Measurements from ENCODE around the gene SYTL3.

SYTL3 gene

DNA sequence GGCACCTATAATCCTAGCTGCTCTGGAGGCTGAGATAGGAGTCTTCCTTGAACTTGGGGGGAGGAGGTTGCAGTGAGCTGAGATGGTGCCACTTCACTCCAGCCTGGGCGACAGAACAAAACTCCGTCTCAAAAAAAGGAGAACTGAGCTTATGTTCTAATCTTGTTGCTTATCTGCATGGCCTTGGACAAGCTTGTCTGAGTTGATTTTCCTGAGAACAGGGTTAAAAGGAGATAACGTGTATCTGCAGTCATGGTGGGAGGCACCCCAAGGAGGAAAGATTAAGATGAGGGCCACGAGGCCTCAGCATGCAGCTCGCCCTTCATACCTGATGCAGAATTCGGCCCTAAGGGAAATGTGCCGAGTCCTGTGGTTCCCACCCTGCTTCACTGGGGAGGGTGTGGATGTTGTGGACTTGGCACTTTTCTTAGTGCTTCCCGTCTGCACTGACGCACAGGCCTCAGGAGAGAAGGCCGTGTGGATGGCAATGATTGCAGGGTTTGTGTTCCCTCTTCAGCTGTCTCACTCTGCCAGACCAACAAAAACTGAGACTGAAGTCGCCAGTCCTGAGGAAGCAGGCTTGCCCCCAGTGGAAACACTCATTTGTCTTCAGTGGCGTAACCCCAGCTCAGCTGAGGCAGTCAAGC, 113.1 kb downstream of the SYTL3 start:
- DNase-seq, result no peak

DNA sequence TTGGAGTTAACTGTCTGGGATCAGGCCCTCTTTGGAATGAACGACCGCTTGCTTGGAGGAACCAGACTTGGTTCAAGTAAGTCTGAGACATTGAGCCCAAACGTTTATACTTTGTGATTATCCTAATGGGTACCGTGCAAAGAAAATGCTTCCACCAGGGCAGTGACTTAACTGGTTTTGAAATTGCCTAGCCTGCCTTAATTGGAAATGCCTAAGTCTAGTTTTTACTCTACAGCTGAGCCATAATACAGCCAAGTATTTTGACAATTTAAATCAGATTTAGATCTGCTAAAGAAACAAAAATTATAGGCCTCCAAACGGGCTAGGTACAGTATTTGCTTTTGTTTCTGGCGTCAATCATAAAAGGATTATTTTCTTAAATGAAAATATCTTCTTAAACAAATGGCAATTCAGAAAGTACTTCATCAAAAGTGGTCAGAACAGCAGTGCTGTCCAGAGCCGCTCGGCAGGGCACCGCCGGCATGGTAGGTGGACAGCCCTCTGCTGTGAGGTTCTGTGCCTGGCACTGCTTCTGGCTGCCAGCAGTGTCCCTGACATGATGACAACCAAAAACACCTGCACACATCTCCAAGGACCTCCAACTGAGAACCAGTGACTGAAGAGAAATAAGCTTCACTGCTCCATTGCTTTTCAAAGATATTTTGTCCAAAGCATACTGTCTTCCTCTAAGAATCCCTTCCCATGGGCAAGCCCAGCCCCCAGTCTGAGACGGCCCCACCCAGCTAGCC, 113.8 kb downstream of the SYTL3 start:
- no peak for DNase-seq

DNA sequence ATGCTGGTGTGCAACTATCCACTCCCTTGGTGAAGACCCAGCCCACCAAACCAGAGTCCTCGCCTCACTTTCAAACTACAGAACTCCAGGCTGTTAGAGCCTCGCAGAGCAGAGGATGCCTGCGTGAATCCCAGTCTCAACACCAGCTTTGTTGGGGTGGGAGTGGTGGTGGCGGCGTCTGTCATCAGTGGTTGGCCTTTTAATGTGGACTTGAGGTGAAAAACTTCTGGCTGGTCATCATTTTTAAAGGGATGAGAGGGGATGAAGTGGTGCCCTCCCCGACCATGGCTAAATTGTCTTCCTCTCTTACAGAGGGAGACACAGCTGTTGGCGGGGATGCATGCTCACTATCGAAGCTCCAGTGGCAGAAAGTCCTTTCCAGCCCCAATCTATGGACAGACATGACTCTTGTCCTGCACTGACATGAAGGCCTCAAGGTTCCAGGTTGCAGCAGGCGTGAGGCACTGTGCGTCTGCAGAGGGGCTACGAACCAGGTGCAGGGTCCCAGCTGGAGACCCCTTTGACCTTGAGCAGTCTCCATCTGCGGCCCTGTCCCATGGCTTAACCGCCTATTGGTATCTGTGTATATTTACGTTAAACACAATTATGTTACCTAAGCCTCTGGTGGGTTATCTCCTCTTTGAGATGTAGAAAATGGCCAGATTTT, 114.5 kb downstream of the SYTL3 start:
- DNase-seq, result no peak

DNA sequence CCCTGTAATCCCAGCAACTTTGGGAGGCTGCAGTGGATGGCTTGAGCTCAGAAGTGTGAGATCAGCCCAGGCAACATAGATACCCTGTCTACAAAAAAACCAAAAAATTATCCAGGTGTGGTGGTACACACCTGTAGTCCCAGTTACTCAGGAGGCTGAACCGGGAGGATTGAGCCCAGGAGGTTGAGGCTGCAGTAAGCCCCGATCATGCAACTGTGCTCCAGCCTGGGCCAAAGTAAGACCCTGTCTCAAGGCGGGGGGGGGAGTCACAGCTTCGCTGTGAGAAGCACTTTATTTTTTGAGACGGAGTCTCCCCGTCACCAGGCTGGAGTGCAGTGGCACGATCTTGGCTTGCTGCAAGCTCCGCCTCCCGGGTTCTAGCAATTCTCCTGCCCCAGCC, 115.1 kb downstream of the SYTL3 start:
- DNase-seq, result no peak

DNA sequence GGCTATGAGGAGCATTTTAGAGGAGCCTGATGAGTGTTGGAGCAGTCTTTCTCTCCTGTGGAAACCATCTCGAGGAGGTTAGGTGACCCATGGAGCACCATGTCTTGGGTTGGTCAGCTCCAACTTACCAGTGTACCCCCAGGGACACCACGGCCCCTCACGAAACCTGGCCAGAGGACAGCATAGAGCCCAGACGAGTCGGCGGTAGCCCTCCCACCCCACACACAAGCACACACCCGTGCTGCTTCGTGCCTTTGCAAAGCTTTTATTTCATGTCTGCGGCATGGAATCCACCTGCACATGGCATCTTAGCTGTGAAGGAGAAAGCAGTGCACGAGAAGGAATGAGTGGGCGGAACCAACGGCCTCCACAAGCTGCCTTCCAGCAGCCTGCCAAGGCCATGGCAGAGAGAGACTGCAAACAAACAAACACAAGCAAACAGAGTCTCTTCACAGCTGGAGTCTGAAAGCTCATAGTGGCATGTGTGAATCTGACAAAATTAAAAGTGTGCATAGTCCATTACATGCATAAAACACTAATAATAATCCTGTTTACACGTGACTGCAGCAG, 115.7 kb downstream of the SYTL3 start:
- peak; percentile 8 for DNase-seq

DNA sequence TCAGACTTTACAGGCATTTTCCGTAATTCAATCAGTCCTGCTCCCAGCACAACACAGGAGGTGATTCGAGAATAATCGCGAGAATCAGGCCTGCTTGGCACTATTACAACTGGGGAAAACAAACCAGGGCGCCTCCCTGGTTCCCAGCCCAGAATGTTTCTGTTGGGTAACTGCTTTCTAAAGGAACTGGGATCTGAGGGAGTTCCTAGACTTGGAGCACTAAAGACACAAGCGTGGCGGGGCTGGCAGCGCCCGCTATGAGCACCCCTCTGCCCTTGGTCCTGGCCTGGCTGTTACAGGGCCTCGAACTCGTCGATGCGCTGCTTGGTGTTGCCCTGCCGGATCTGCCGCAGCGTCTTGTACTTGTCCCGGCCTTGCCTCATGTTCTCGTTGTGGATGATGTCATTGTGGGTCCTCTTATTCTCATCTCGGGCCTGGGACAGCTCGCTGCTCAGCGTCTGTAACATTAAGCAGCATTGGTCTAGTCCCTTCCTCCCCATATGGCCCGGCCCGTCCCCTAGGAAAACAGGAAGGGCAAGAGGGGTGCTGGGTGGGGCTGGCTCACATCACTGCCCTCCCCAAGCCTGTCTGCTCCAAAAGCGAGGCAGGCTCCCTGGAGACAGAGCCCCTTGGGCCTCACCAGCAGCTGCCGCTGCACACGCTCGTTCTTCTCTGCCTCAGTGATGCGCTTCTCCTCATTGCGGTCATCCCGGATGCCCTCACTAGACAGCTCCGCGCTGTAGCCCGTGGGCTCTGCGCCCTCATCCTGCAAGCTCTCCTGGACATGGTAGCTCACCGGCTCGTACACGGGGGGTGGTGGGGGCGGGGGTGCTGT, 117.0 kb downstream of the SYTL3 start:
- no peak for DNase-seq

DNA sequence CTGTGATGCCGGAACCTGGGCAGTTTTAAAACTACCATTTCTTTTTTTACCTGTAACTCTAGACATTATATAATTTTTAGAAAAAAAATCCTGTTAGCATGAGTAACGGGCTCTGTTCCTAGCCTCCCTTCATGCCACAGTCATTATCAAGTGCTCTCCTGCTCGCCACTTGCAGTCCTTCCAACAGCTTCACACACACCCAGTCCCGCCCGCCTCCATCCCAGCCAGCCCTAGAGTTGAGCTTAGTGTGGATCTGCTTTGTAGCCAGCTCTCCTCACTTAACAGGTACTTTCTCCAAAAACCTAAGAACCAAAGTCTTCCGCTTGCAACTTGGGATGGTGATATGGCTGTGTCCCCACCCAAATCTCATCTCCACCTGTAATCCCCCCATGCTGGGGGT, 117.9 kb downstream of the SYTL3 start:
- DNase-seq, result no peak

DNA sequence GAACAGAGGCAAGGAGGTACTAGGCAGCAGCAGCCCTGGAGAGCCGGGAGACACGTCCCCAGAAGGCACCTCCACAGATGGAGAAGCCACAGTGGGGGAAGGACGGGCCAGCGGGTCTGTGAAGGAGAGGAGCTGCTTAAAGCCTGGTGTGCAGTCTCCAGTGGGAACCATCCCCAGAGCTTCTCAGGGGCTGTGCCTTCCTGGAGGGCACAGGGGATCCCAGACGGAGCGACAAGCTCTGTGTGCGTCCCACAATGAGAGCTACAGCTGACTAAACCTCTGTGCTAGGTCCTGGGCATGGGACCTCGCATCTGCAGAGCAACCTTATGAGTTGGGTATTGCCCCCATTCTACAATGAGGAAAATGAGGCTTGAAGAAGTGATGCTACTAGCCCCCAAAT, 118.6 kb downstream of the SYTL3 start:
- no peak for DNase-seq

DNA sequence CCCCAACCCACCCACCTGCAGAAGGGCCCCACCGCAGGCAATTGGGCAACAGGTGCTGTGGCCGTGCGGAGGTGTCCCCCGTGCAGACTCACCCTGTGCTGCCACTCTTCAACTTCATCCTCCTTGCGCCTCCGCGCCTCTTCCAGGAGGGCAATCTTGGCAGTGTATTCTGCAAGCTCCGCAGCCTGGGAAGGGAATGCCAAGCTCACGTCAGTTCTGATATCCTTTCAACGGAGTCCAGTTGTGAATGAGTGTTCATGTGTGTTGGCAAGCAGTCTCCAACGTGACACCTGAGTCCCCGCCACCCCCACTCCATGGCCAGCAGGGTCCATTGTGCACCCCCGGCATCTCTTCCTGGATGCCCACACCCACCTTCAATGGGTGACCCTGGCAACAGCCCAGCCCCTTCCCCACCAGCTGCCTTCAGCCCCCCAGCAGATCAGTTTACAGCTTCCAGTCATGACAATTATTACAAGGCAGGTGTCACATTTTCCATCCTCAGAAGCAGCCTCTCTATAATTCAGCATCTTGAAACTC, 119.4 kb downstream of the SYTL3 start:
- DNase-seq, result no peak

DNA sequence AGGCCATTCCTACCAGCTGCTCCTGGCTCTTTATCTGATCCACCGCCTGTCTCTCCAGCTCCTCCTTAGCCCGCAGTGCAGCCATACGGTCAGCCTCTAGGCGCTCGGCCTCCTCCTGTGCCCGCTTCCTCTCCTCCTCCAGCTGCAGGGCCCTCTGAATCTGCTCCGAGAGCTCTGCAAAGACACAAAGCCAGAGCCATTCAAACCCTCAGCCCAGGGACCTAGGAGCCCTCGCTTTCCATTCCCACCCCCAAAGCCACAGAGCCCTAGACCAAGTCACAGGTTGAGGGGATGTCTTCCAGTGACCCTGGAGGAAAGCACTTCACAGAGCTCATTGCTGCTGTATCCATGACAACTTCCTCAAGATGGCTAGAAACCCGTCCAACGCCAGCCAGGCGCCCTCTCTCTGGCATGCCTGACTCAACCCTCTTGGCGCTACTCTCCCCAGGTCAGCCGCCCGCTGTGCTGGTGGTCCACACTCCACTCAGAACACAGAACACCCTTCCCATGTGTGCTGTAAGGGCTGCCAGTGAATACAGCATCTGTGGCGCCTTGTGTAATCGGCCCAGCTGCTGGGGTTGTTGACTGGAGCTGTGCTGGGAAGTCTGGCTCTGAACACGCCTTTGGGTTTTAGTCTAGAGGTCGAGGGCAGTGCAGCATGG, 120.0 kb downstream of the SYTL3 start:
- no peak for DNase-seq

DNA sequence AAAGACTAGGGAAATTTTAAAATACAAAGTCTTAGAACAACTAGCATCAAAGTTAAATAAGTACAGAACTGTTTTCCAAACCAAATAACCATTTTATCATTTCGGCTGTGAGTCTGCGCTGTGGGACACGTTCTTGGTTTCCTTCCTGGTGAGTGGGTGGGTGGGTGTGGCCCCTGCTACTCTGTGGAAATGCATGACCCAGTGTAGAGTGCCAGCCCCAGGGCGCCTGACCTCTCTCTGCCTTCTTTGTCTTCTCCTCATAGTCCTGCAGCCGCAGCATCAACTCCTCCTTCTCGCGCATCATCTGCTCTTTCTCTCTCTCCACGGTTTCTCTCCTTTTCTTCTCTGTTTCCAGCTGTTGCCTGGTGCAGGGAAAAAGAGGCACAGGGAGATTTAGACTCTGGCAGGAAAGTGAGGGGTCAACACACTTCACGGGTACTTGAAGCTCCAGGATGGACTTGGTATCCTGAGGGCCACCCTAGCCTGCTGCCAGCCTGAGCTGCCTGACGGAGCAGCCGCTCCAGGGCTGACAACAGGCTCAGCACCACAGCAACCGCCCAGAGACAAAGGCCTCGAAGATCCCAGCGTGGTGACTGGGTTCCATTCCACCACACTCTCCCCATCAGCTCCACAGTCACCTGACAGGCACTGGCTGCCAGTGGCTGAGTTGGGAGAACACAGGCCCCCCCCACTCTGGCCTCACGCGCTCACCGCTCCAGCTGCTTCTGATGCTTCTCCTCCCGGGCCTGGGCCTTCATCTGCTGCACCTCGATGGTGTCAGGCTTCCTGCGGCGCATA, 120.9 kb downstream of the SYTL3 start:
- no peak for DNase-seq

DNA sequence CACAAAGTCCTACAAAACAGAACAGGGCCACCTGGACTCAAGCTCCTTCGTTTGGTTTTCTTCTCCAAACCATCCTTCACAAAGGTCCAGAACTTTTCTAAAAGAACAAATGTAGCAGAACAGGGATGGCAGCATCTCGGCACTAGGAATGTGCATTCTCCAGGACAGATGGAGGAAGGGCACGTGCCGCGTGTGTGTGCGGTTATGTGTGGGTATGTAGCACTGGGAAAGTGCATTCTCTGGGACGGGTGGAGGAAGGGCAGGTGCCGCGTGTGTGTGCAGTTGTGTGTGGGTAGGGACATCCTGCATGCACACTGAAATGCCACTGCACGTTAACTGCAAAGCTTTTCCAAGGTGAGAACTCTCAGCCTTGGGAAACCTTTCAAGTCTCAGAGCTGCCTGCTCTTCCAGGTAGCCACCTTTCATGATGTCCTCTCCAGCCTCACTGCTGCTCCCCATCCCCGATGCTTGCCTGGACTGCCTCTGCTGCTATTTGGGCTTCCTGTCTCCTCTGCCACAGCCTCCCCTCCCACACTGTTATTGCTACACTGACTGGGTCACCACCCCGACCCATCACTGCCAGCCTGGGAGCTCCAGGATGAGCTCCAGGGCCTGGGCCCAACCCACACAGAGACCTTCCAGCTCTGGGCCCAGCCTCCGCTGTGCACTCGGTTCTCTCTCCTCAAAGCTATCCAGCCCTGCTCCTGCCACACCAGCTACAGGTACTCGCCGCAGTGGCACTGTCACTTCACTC, 121.7 kb downstream of the SYTL3 start:
- DNase-seq, result no peak

DNA sequence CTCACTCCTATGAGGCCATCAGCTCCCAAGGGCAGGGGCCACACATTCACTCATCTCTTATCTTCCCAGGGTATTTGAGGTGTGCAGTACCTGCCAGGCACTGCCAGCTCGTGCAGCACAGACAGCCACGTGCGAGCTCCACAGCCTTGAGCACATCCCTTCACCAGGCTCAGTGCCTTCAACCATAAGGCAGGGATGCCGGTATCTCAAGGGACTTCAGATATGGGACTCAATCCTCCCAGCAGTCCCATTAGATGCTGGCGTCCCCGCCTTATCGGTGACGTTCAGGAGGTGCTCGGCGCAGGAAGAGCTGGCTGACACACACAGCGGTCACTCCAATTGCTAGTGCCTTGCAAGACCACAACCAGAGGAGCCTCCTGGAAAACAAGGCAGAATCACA, 122.3 kb downstream of the SYTL3 start:
- DNase-seq, result no peak

DNA sequence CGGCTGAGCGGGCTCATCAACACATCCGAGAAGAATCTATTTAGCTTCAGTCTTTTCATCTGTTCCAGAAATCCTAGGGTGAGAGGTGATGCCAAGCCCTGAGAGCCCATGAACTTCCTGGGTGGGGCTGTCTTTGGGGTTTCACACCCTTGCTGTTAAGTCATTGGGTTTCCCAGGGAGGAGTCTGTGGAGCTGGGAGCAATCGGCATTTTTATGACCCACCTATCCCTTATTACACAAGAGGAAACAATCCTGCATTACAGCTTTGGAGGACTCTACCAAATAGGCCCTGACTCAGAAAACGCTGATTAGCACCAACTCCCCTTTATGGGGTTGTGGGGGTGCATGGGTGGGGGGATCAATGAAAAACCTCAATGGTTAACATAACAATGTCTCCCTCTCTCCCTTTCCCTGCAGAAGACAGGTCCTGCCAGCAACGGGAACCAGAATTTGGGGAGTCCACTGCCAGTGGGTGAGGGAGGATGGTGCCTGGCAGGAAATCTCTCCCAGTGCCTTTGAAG, 123.1 kb downstream of the SYTL3 start:
- DNase-seq, result no peak

DNA sequence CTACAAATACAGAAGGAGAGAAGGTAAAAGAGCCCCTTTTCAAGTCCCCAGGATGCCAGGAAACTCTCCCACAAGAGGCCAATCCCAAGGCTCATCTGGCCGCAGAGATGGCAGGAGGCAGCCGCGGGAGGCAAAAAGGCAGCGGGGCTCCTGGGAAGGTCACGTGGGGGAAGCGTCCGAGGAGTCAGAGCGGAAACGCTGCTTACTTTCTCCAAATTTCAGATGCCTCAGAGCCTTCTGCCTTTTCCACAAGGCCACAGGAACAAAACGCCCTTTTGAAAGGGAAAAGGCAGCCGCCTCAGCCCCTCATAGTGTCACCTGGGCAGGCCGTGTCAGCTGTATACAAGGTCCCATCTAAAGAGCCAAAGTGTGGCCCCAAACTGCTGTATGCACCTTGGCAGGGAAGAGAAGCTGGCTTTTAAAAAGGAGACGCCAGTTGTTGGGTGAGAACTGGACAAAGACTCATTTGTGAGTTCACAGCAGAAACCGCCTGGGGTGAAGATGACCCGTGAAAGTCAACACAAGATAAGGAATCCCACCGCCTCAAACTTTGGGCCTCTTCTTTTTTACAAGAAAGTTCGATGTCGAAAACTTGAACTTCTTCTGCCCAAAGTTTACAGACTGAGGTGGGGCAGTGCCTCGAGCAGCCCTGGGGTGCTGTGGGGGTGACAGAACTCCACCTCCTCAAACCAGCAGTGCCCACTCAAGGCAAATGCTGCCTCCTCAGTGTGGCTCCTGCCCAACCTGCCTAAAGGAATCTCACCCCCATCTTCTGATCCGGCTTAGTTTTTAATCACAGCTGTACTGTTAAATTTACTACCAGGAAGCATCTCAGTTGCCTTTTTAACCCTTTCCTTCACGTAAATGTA, 124.0 kb downstream of the SYTL3 start:
- no peak for DNase-seq

DNA sequence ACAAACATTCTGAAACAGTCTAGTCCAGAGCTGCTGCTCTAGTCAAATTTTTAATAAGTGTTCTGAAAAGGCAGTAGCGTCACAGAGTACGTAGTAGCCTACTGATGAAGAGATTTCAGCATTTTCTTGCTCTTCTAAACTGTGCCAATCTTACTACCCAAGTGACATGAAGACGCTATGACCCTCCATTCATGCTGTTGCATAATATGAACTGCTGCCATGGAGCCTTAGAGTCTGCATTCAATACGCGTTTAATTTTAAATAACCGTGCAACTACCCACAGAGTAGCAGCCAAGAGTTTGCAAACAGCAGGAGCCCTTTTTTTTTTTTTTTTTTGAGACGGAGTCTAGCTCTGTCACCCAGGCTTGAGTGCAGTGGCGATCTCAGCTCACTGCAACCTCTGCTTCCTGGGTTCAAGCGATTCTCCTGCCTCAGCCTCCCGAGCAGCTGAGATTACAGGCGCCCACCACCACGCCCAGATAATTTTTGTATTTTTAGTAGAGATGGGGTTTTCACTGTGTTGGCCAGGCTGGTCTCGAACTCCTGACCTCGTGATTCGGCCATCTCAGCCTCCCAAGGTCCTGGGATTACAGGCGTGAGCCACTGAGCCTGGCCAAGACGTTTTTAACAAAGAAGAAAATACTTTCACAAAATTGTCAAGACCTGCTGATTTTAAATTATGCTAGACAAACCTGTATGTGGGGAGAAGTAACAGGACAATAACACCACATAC, 125.0 kb downstream of the SYTL3 start:
- DNase-seq, result no peak

DNA sequence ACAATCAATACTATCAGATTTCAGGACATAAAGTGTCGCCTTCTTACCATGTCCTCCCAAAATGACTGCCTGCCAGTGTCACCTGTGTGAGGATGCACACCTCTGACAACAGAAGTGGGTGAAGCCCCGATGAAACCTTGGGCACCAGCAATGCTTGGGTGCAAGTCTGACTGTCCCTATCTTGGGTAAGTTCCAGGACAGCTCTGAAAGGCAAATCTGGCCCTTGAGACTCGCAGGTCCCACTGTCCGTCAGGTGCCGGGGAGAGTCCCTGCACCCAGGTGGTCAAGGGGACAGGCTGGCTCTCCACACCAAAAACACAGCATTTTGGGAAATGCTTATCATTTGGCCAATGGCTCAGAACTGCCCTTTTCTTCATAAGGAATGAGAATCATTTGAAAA, 126.0 kb downstream of the SYTL3 start:
- DNase-seq, result no peak

DNA sequence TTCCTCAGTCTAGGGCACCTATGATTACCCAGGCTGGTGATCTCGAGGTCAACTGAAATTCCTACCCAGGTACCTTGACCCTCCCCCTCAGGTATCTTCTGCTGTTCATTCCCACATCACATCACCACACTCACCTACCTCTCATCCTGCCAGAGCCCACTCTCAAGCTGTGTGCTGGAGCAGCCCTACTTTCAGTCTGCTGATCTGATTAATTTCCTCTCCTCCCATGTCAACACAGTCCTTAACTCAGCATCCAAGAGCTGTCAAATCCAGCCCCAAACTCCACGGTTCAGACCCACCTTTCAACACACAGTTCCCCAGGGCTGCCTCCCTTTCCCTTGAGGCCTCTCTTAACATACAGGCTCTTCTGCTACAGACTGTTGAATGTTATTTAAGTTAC, 126.9 kb downstream of the SYTL3 start:
- no peak for DNase-seq

DNA sequence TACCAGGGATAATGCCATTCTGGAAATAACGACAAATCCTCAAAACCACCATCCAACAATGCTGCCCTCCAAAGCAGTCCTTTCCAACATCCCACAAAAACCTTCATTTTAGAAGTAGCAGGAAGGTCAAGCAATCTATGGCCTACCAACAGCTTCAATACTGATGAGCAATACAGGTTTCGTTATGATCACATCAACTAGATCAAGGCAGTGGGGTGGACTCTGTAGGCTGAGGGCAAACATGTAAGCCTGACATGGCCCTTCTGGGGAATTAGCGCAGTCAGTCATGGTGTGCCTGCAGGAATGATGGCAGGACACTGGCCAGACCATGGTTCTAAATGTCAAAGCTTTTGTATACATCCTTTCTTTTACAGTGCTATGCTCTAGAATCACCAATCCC, 127.7 kb downstream of the SYTL3 start:
- DNase-seq, result no peak
